HG03108 (cell line): ENCODE measurements around the gene SLC5A12.

Experiments used
- ATAC-seq: cut with Tn5 transposase; IDR thresholded peaks from one replicate; pipeline ENCODE4 v1.9.1; 2021; ENCODE audit warnings: moderate library complexity; ENCODE audit not compliant: unreplicated experiment

SLC5A12 gene, protein sequence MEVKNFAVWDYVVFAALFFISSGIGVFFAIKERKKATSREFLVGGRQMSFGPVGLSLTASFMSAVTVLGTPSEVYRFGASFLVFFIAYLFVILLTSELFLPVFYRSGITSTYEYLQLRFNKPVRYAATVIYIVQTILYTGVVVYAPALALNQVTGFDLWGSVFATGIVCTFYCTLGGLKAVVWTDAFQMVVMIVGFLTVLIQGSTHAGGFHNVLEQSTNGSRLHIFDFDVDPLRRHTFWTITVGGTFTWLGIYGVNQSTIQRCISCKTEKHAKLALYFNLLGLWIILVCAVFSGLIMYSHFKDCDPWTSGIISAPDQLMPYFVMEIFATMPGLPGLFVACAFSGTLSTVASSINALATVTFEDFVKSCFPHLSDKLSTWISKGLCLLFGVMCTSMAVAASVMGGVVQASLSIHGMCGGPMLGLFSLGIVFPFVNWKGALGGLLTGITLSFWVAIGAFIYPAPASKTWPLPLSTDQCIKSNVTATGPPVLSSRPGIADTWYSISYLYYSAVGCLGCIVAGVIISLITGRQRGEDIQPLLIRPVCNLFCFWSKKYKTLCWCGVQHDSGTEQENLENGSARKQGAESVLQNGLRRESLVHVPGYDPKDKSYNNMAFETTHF

DNA sequence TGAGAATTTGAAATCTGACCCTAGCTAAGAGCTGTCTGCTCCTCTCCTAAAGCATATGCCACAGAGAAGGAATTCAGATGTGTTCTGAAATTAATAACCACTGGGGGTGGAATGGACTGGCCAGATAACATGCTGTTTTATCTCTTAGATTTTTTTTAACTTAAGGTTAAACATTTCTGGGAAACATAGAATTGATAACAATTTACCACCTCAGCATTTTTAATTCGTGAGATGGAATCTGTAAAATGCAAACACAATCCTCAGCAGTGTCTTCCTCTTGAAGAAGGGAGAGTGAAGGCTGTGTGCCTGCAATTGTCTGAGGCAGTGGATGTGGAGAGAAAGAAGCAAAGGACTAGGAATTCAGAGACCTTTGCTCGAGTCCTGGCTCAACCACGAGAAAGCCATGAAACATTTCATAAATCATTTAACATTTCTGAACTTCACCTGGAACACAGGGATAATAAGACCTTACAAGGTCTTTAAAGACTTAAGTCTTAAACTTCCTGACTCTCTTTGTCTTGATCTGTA, at the start of gene SLC5A12:
SLC5A12 (minus strand) TSS at position 113 of the 528 bp plus-strand sequence. CDS start 346 bp downstream, outside the sequence.
- ATAC-seq: no peak

DNA sequence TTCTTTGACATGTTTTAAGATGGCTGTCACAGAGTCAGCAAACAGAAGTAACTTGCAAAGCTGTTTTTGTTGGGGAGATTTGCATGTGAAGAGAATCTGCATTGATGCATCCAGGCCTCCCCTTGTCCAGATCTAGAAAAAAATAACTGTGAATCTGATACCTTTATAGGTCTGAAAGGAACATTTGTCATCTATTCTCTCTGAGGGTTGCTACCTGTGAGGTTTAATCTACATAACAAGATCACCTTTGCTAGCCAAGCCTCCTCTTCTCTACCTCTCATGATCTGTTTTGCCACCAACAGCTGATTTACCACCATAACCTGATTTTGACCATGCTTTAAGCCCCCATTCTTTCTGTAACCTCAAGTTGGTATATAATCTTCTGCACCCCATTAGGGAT, 47.2 kb upstream of the SLC5A12 start:
- ATAC-seq: no peak

DNA sequence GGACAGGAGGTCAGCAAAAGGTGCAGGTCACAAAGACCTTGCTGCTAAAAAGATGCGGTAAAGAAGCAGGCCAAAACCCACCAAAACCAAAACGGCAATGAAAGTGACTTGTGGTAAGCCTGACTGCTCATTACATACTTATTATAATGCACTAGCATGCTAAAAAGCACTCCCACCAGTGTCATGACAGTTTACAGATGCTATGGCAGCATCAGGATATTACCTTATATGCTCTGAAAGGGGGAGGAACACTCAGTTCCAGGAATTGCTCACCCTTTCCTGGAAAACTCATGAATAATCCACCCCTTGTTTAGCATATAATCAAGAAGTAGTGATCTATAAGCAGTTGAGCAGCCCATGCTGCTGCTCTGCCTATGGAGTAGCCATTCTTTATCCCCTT, 45.2 kb upstream of the SLC5A12 start:
- ATAC-seq: no peak

DNA sequence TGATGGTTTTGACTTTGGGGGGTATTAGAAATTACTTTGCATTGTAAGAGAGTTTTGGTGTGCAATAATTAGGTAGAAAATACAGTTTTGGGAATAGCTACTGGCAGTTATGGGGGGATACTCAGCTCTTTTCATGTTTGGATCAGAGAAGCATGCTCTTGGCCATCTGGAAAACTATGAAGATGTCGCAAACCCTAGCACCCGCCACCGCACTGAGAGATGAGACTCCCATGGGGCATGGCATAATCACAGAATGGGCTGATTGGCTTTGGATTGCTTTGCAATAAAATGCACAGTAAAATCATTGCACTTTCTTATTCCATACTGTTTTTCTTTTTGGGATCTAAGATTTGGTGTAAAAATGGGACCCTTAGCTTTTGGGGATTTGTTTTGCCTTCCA, 43.5 kb upstream of the SLC5A12 start:
- no peak for ATAC-seq

DNA sequence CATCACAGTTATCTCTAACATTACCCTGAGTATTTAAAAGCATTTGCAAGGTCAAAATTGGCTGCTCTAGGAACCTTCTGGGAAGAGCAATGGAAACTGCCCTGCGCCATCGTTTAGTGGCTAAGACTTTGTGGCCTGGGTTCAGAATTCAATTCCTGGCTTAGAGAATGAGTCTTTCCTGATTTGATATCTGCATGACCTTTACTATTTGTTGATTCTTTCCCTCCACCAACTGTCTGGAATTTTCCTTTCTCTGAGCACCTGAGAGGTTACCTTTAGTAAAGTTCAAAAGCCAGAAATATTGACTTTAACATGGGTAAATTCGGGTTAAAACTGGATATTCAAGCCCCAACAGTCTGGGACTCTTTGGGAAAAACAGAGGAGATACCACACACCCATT, 43.0 kb upstream of the SLC5A12 start:
- ATAC-seq: no peak

DNA sequence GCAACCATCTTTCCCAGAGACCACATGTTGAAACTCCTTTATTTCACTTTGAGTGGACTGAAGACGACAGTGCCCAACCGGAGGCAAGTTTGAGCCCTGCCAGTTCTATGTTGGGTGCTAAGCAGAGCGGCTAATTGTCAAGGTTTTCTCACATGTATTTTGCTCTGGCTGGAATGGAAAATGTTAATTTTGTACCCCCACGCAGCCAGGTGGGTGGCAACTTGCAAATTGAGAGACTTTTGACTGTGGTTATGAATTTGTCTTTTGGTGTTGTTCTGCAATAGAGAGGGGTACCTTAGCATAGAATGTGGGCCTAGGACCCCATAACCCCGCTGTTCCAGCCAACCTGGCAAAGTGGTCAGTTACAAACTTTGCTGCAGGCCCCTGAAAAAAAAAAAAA, 42.5 kb upstream of the SLC5A12 start:
- no peak for ATAC-seq

DNA sequence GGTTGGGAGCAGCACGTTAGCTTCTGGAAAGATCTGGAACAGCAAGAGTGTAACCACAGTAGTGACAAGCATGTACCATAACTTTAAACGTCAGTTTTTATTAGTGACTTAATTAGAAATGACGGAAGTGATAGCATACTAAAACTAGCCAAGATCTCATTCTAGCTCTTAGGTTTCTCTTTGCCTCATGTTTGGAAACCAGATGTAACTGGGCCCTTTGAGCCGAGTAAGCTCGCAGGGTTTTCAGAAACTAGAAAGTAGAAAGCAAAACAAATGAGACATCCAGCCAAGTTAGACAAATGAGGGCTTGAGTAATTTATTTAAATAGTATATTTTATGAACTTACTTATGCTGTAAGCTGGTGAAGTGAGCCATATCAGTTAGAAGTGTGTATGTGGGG, 40.2 kb upstream of the SLC5A12 start:
- no peak for ATAC-seq

DNA sequence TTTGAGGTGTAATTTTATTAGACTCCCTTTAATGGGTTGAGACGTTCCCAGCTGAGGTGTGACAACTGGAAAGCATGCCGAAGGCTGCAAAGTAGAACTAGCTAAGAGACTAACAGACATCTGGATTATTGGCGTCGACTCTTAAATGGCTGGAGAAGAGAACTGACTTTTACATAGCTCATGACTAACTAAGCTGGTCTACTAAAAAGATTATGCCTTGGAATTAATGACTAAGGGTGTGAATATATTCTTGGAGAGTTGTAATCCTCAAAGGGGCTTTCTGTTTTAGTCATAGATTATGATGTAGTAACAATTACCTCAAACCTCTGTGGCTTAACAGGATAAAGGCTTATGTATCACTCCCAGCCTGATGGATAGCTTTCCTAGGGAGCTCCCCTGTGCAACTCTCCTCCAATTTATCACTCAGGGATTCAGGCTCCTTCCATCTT, 39.5 kb upstream of the SLC5A12 start:
- no peak for ATAC-seq

DNA sequence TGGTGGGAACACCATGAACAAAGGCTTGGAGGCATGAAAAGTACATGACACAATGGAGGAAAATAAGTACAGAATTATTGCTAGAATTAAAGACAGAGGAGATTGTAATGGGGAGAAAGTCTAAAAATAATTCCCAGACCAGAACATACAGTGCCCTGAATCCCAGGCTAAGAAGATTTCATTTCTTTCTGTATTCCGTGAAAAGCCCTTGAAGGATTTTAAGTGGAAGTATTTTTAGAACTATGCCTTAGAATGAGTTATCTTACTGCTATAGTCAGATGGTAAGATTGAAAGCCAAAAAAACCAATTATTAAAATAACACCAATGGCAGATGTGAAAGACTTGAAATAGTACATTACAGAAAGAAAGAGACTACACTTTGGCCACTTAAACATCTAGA, 36.1 kb upstream of the SLC5A12 start:
- ATAC-seq: no peak

DNA sequence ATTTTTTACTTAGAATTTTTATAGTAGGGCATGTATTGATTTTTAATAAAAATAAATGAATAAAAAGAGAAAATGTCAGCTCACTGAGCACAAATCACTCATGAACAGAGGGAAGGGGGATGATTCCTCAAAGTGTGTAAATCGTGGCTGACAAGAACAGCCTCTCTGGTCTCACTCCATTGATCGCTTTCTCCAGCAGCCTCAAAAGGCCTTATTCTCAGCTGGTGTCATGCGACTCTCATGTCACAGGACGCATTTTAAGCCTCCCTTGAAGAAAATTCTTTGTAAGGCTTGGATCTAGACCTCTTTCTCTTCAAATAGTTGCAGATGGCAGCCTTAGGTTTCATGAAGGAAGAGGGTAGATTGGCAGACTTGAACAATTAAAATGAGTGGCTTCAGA, 33.9 kb upstream of the SLC5A12 start:
- no peak for ATAC-seq

DNA sequence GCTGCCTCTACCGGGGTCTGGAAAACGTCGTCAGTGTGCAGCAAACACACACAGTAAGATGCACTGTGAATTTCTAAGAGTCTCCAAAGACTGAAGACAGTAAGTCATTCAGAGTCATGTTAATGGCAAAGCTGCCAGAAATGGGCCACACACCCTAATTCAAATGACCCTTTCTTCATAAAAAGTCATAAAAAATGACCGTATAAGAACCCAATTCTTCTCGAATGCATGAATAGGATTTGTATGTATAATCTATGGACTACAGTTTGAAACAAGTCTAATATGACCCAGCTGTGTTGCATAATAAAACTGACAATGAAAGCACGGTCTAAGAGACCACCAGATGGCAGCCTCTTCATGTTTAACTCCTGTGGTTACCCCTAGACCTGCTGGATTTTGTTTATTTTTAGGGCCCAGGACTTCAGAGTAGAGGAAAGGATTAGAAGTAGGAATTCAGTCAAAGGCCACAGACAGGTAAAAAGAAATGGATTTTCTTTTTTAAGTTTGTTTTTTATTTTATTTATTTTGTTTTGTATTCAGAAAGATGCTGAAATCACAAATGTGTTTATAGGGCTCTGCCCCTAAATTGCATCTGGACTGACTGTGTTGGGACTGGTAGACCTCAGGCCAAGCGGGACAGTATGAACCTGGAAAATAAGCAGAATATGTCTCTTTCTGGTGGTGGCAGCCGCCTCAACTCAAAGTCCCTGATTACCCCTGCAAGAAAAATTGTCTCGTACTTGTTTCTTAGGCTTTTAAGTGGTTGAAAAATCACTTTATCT, 32.1 kb upstream of the SLC5A12 start:
- ATAC-seq: no peak

DNA sequence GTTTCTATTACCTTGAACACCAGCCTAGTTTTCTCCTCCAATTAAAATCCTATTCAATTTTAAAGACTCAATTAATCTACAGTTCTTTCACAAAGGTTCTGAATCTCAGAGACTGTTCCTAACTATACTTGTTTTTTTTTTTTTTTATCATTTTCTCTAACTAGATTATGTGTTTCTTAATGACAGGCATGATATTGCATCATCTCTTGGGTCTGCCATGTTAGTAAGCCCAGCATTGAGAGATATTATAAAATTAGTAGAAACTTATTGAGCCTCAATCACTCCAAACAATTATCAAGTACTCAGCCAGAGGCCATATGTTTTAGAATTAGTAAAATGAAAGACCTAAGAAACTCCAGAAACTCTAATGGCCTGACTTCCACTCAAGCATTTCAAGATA, 28.1 kb upstream of the SLC5A12 start:
- ATAC-seq: no peak

DNA sequence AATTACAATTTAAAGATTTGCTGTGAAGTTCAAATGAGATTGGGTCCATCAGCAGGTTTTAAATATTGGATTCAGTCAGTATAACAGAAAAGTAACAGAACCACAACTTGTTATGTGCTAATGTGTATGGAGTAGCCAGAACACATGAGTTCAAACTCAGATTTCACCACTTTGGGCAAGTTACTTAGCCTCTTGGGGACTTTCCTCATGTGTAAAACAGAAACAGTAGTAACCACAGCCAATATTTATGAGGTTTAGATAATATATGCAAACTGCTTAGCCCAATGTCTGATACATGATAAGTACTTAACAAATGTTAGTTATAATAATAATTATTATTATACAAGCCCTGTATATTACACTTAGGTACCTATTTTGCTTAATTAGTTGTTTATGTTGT, 21.8 kb upstream of the SLC5A12 start:
- ATAC-seq: no peak

DNA sequence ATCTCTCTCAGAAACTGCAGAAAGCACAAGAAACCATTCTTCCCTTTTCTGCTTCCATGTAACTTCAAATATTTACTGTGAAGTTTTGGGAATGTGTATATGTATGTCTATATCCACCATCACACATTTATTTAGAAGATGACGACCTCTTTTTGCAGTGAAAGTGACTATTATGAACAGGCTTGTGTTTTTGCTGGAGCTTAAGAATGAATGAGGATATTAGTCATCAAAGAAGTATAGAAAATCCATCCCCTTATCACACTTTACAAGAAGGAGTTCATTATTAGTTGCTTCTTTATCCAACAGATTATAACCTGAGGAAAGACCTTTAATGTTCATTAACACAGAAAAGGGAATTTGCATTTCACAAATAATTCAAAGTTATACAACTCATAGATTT, 21.1 kb upstream of the SLC5A12 start:
- no peak for ATAC-seq

DNA sequence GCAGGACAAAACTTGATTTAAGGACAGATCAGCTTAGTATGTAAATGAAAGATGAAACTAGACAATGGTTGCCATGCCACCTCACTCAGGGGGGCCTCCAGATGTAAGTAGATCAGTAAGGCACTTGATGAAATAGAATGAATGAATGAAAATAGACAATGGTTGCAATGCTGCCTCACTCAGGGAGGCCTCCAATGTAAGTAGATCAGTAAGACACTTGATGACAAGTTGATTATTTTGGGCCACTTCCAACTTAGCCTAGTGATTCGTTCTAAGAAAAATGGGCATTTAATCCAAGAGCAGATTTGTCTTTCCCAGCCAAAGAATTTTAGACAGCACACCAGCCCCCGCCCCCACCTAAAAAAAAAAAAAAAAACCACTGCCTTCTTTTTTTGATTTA, 19.2 kb upstream of the SLC5A12 start:
- no peak for ATAC-seq

DNA sequence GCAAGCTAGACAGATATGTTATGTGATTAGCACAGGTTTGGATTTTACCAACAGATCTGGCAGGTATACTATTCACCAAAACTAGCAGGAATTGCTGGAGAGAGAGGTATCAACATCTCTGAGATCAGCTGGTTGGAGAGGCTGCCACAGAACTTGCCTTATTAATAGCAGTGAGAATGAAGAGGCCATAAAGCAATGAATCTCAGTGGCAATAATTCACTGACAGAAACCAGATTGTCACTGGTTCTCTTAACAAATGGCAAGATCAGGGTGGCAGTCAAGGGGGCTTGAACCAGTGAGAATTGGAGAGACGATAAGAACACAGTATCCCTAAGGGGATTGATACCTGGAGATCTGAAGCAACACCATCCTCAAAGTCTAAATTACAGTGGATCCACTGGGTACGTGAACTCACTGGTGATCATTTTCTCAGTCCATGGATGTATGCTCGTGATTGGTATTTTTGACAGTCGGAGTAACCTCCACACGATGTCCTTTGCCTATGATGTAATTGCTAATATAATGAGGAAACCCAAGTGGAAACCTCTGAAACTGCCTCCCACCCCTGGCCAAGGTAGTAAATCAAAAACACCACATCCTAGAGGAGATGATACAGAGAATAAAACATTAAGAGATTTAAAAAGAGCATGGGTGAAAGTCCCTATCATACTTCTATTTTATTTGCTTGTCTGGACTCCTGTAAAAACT, 17.7 kb upstream of the SLC5A12 start:
- ATAC-seq: no peak

DNA sequence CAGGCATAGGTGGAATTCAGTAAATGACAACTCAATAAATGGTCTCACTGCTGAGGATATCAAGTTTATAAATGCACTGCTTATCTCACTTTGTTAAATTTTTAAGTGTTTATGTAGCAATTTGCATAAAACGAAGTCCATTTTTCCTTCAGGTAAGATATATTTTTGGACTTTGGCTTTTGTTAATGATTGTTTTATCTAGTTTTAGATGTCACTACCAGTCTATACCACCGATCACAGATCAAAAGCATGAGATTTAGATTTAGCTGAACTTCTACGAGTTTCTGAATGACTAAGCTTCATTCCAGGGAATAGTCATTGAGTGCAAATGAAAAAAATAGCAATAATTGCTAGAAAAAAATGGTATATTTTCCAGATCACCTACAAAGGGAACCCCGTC, 12.8 kb upstream of the SLC5A12 start:
- ATAC-seq: no peak

DNA sequence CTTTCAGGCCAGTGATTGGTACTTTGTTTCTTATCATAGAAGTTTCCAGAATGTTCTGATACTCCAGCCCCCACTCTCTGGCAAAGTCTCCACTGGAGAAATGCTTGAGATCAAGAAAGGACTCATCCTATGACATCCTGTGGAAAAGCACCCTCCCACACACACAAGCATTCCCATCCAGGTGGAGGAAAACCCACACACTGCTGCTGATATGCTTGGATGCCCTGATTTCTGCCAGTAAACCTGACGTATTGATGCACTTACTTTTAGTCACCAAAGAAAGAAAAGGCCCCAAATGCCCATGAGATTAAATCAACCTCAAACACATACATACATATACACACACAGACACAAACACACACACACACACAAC, 9.2 kb upstream of the SLC5A12 start:
- ATAC-seq: no peak

DNA sequence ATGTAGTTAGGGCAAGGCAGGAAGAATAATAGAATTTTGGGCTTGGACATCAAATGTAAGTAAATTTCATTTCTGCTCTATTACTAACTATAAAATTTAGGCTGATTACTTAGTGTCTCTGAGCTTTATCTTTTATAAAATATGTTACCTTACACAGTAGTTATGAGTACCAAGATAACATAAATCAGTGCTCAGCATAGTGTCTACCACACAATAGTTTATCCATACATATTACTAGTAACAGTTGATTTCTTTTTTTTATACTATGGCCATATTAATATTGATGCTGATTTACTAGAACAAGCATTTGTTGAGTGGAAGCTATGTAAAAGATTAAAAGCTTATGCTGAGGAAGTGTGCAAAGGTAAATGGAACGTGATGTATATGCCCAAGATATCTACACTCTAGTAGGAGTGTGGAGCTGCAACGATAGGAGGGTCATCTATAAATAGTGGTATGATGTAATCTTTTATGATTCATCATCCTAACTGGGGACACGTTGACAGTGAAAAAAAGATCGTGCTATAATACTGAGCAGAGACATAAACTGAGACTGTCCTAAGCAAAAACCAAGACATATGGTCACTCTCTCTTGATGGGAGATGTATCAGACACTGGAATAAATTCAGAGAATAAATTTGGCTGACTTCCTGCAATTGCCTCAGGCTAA, 8.7 kb upstream of the SLC5A12 start:
- ATAC-seq: no peak

DNA sequence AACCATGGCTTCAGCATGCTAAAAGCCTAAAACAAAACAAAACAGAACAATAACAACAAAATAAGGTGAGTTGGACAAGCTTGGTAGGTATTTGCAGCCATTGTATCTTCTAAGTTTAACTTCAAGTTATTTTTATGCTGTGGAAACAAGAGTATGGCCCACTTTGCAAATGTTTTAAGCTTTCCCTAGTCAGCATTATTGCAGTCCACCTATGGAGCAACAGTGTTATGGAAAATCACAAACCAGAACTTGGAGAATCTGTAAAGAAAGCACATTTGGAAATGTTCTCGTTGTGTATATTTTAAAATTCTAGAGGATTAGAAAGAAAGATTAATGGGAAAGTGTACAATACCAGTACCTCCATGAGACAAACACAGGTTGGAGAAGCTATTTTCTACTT, 7.4 kb upstream of the SLC5A12 start:
- no peak for ATAC-seq

DNA sequence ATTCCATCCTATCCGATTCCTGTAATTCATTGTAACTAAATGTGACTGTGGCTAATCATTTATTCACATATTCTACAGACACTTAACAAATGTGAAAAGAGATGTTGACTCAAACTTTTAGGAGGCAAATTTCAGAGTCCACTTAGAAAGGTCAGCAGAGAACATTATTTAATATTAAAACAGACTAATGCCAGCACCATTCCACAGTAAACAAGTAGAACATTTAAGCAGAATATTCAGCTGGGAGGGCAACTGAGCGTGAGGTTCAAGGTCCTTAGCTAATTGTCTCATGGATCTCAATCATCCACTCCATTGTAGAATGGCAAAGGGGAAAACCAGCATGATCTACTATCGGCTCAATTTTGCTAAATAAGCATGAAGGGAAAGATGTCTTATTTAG, 5.1 kb upstream of the SLC5A12 start:
- ATAC-seq: no peak
